ENCODE results near the gene SLA2.

DNA sequence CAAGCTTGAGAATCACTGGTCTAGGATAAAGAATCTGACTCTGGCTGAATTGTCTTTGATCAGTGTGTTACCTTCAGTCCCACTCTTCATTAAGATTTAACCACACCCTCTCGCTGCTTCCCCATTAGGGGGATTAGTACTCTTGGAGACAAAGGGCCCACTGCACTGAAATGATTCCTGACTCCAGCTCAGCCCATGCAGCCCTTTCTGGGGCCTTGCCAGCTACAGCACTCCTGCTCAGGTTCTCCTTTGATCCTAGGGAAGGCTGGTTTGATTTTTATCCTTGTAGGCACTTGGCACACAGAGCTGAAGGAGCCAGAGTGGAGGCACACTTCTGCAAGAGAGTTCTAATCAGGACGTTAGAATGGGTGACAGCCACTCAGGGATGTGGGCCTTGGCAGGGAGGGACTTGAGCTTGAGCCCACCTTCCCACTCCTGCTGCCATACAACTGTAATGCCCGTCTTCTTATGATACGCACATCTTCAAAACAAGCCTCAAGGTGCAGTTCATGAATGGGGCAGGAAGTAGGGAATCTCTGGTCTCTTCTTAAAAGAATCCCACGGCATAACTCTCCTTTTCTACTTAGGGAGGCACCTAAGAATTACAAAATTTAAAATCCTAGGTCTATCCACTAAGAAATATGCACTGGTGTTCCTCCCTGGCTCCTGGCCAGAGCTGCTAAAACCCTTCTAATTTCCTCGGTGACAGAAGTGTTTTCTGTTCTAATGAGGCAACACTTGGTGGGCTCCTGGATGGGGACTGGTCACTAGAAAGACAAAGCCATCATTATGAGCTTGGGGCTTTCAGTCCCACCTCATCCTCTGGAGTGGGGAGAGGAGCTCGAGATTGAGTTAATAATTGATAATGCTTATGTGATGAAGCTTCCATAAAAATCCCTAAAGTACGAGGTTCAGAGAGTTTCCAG lies 1.5 kb upstream of the SLA2 start:
- TF ChIP-seq, protein P1, sequence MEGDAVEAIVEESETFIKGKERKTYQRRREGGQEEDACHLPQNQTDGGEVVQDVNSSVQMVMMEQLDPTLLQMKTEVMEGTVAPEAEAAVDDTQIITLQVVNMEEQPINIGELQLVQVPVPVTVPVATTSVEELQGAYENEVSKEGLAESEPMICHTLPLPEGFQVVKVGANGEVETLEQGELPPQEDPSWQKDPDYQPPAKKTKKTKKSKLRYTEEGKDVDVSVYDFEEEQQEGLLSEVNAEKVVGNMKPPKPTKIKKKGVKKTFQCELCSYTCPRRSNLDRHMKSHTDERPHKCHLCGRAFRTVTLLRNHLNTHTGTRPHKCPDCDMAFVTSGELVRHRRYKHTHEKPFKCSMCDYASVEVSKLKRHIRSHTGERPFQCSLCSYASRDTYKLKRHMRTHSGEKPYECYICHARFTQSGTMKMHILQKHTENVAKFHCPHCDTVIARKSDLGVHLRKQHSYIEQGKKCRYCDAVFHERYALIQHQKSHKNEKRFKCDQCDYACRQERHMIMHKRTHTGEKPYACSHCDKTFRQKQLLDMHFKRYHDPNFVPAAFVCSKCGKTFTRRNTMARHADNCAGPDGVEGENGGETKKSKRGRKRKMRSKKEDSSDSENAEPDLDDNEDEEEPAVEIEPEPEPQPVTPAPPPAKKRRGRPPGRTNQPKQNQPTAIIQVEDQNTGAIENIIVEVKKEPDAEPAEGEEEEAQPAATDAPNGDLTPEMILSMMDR (IDR thresholded peaks at IDR 0.05; ENCODE audit: low read depth, low read length): no peak
- TF ChIP-seq POLR2A (IDR thresholded peaks at IDR 0.05; ENCODE audit: extremely low read depth, insufficient read length): no peak
